OCI-LY7 (cell line): Measurements from ENCODE around the gene TSPOAP1. TPM values are rescaled to one million over a fixed set of nuclear protein-coding genes. Genes with fewer than 3 reads are reported as not detected.

Experiments used
- BruUV-seq: library from RNA; stranded (reverse); fragments of 400-500 nt; replicated peaks from 2 replicates; lab custom pipeline; 2021; lab: Mats Ljungman, UMichigan
- CTCF ChIA-PET: fragments of 300-600 bp; sonication (Branson Sonifier 250); formaldehyde crosslinking; loops from one replicate; lab custom pipeline; 2022; ENCODE audit warnings: antibody characterized with exemption; ENCODE audit not compliant: unreplicated experiment; lab: Charles Lee
- POLR2A ChIA-PET: fragments of 300-600 bp; sonication (Branson Sonifier 250); formaldehyde crosslinking; loops from one replicate; lab custom pipeline; 2022; ENCODE audit warnings: antibody characterized with exemption; lab: Charles Lee
- DNase-seq: peaks from one replicate; pipeline ENCODE4 v3.0.0-alpha.2; 2015; ENCODE audit warnings: low spot score
- H2AFZ ChIP-seq: fragments of 200-600 bp; sonication (generic), shearing (Covaris generic); 2 replicates; pipeline ENCODE4 v1.6.1; 2014; ENCODE audit warnings: mild to moderate bottlenecking, antibody characterized with exemption, low read length, moderate library complexity
- H3K27ac ChIP-seq: fragments of 200-600 bp; sonication (generic); 2 replicates; pipeline ENCODE4 v1.5.1; 2014; ENCODE audit warnings: mixed run types, low read depth, mild to moderate bottlenecking, moderate library complexity, low read length, inconsistent platforms; ENCODE audit not compliant: poor library complexity, severe bottlenecking
- H3K36me3 ChIP-seq: fragments of 200-600 bp; sonication (generic); 2 replicates; pipeline ENCODE4 v1.6.1; 2014; ENCODE audit warnings: mild to moderate bottlenecking, antibody characterized with exemption, low read length, moderate library complexity, mixed read lengths; ENCODE audit not compliant: insufficient read depth
- H3K4me1 ChIP-seq: fragments of 200-600 bp; sonication (generic); 2 replicates; pipeline ENCODE4 v1.5.1; 2014; ENCODE audit warnings: mild to moderate bottlenecking, low read length; ENCODE audit not compliant: insufficient read depth, poor library complexity, severe bottlenecking
- H3K4me2 ChIP-seq: fragments of 200-600 bp; sonication (generic); 2 replicates; pipeline ENCODE4 v1.6.1; 2014; ENCODE audit warnings: mild to moderate bottlenecking, low read length
- H3K4me3 ChIP-seq: fragments of 200-600 bp; sonication (generic); 2 replicates; pipeline ENCODE4 v1.5.1; 2014; ENCODE audit warnings: mild to moderate bottlenecking, low read depth, low read length; ENCODE audit not compliant: poor library complexity, severe bottlenecking
- H3K79me2 ChIP-seq: fragments of 200-600 bp; sonication (generic); 2 replicates; pipeline ENCODE4 v1.6.1; 2016; ENCODE audit warnings: low read depth, mild to moderate bottlenecking, low read length, moderate library complexity, mixed read lengths; ENCODE audit not compliant: insufficient read depth
- H3K9me2 ChIP-seq: fragments of 200-600 bp; sonication (generic); 2 replicates; pipeline ENCODE4 v1.6.1; 2016; ENCODE audit warnings: mild to moderate bottlenecking, low read length, mixed read lengths; ENCODE audit not compliant: insufficient read depth
- H3K9me3 ChIP-seq: fragments of 200-600 bp; sonication (generic); 2 replicates; pipeline ENCODE4 v1.6.1; 2014; ENCODE audit warnings: mild to moderate bottlenecking, mixed run types, low read length, mixed read lengths
- H4K20me1 ChIP-seq: fragments of 200-600 bp; sonication (generic); 2 replicates; pipeline ENCODE4 v1.6.1; 2014; ENCODE audit warnings: mild to moderate bottlenecking, antibody characterized with exemption, low read length, moderate library complexity, mixed read lengths; ENCODE audit not compliant: insufficient read depth
- EZH2phosphoT487 ChIP-seq: fragments of 200-600 bp; sonication (generic); IDR thresholded peaks from 2 replicates; pipeline ENCODE4 v1.6.1; 2018; ENCODE audit warnings: low read depth, borderline replicate concordance, mild to moderate bottlenecking, mixed run types, antibody characterized with exemption, low read length, moderate library complexity, mixed read lengths
- intact Hi-C: fragments of 100-400 bp; cut with micrococcal nuclease; formaldehyde crosslinking; loops from one replicate; pipeline ENCODE4 v1.10.0; 2022; ENCODE audit not compliant: unreplicated experiment
- total RNA-seq, 2 experiments: library from RNA; depleted of rRNA in 1 of 2; stranded (reverse); fragments of >200 nt in 1 of 2; shearing (Covaris generic) in 1 of 2; gene quantifications; 2 replicates each; pipeline ENCODE4 v1.2.3, GENCODE V29; 2014 to 2022
- TF ChIP-seq, protein P1 (sequence below): fragments of 200-600 bp; sonication (generic); conservative IDR thresholded peaks from 2 replicates; pipeline ENCODE4 v1.5.1; 2014; ENCODE audit warnings: mild to moderate bottlenecking, antibody characterized with exemption, low read length, moderate library complexity, mixed read lengths

The TSPOAP1 gene
- total RNA-seq, 2 experiments from 2014 or later: 24.0 to 50.6 TPM

GRCh38 chr17:58338841-58339754, 10.5 kb upstream of the TSPOAP1 start:
- no peaks in the 10 kb centered on the region for H3K9me2 ChIP-seq
- peaks cover 68% of the 10 kb centered on the region for H3K79me2 ChIP-seq
- peaks cover 31% of the 10 kb centered on the region for H3K36me3 ChIP-seq
- no peaks in the 10 kb centered on the region for H4K20me1 ChIP-seq
- H3K4me2 ChIP-seq: peak overlapping the region; percentile 100
- H3K9me3 ChIP-seq: no peaks in the 10 kb centered on the region
- H3K27ac ChIP-seq: peak overlapping the region; percentile 99
- intact Hi-C loops: loop anchor here (1.0 to 10.0 kb wide), 4 partner anchors 10 to 816 kb away; partner anchors contain the start of genes PRR11 and SKA2
- H2AFZ ChIP-seq: no peak overlapping the region
- no peak for TF ChIP-seq EZH2phosphoT487
- TF ChIP-seq, protein P1, sequence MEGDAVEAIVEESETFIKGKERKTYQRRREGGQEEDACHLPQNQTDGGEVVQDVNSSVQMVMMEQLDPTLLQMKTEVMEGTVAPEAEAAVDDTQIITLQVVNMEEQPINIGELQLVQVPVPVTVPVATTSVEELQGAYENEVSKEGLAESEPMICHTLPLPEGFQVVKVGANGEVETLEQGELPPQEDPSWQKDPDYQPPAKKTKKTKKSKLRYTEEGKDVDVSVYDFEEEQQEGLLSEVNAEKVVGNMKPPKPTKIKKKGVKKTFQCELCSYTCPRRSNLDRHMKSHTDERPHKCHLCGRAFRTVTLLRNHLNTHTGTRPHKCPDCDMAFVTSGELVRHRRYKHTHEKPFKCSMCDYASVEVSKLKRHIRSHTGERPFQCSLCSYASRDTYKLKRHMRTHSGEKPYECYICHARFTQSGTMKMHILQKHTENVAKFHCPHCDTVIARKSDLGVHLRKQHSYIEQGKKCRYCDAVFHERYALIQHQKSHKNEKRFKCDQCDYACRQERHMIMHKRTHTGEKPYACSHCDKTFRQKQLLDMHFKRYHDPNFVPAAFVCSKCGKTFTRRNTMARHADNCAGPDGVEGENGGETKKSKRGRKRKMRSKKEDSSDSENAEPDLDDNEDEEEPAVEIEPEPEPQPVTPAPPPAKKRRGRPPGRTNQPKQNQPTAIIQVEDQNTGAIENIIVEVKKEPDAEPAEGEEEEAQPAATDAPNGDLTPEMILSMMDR: no peak
- peaks cover 97% of the 10 kb centered on the region for H3K4me1 ChIP-seq
- TSS peak; percentile 45 for BruUV-seq
- peak; percentile 86 for DNase-seq
- ChIA-PET POLR2A (interaction anchor here (0.7 to 9.1 kb wide), 8 partner anchors 5 to 78 kb away, joined by 3 to 179 read pairs (median 15); partner anchors contain the start of genes RNF43, SUPT4H1 and TSPOAP1), CTCF (interaction anchor here (1.3 kb wide), 1 partner anchor 11 kb away, joined by 4 read pairs; no protein-coding TSS in a partner anchor)
- peak overlapping the region; percentile 98 for H3K4me3 ChIP-seq

DNA sequence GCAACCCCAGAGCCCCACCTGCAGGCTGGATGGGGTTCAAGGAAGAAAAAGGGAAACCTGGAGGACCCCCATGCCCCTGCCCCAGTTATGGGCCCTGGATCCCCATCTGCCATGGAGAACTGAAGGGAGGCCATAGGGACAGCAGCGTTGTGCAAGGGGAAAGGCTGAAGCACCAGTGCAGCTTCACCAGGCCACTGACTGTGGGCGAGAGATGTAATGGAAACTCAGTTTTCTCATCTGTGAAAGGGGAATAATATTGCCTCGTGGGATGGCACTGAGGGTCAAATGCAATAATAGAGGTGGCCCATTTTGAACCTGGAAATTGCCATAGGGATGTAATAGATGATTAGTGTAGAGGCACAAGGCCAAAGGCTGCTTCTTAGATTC, 9.9 kb upstream of the TSPOAP1 start:
- H3K27ac ChIP-seq: peak overlapping the region; percentile 99
- no peaks in the 10 kb centered on the region for H3K9me2 ChIP-seq
- peak overlapping the region; percentile 100 for H3K4me2 ChIP-seq
- ChIA-PET POLR2A (interaction anchor here (1.1 to 5.4 kb wide), 5 partner anchors 11 to 79 kb away, joined by 5 to 25 read pairs (median 15); partner anchors contain the start of genes RNF43 and SUPT4H1), CTCF (no interaction called here)
- TF ChIP-seq, protein P1: peak; percentile 68
- TF ChIP-seq EZH2phosphoT487: no peak
- H3K4me1 ChIP-seq: peaks cover 97% of the 10 kb centered on the region
- peaks cover 73% of the 10 kb centered on the region for H3K79me2 ChIP-seq
- H4K20me1 ChIP-seq: no peaks in the 10 kb centered on the region
- peaks cover 29% of the 10 kb centered on the region for H3K36me3 ChIP-seq
- H3K4me3 ChIP-seq: peak overlapping the region; percentile 98
- intact Hi-C loops: loop anchor here (2.0 to 10.0 kb wide), 3 partner anchors 28 to 816 kb away; partner anchors contain the start of genes PRR11 and SKA2
- no peak overlapping the region for H2AFZ ChIP-seq
- no peaks in the 10 kb centered on the region for H3K9me3 ChIP-seq
- no peak for DNase-seq
- BruUV-seq: no TSS peak
